ENCODE results near the gene SPINK4. TPM values are rescaled to one million over a fixed set of nuclear protein-coding genes. Genes with fewer than 3 reads are reported as not detected.
A peak's percentile ranks its signal among the peaks of the same experiment; 100 is the strongest.

Gene SPINK4
- polyA plus RNA-seq, 3 donors, result not detected

- DNase-seq (ENCODE audit: extremely low read depth in 1 of 11, low read depth in 9 of 11, low spot score in 4 of 11), result no peak
Observed at GRCh38 chr9:33250458-33250995, 10.6 kb downstream of the SPINK4 start.

- DNase-seq (ENCODE audit: extremely low read depth in 1 of 11, low read depth in 9 of 11, low spot score in 4 of 11), result no peak
Observed at GRCh38 chr9:33254211-33254610, 14.2 kb downstream of the SPINK4 start.

GRCh38 chr9:33255014-33255413, 15.0 kb downstream of the SPINK4 start:
- no peak for DNase-seq (ENCODE audit: extremely low read depth in 1 of 11, low read depth in 9 of 11, low spot score in 4 of 11)

GRCh38 chr9:33255471-33255870, 15.5 kb downstream of the SPINK4 start:
- no peak for DNase-seq (ENCODE audit: extremely low read depth in 1 of 11, low read depth in 9 of 11, low spot score in 4 of 11)

GRCh38 chr9:33256236-33256635, 16.3 kb downstream of the SPINK4 start:
- DNase-seq (ENCODE audit: extremely low read depth in 1 of 11, low read depth in 9 of 11, low spot score in 4 of 11), result no peak

- no peak for DNase-seq (ENCODE audit: extremely low read depth in 1 of 11, low read depth in 9 of 11, low spot score in 4 of 11)
Observed at GRCh38 chr9:33257276-33257675, 17.3 kb downstream of the SPINK4 start.

GRCh38 chr9:33260372-33260771, 20.4 kb downstream of the SPINK4 start:
- DNase-seq (ENCODE audit: extremely low read depth in 1 of 11, low read depth in 9 of 11, low spot score in 4 of 11), result no peak

- peak in 5 of 11 donors; percentile 5 to 14 (median 9) for DNase-seq (ENCODE audit: extremely low read depth in 1 of 11, low read depth in 9 of 11, low spot score in 4 of 11)
Observed at GRCh38 chr9:33263131-33264002, 23.4 kb downstream of the SPINK4 start.

- peak in 6 of 11 donors; percentile 18 to 45 (median 26) for DNase-seq (ENCODE audit: extremely low read depth in 1 of 11, low read depth in 9 of 11, low spot score in 4 of 11)
Observed at GRCh38 chr9:33264003-33264472, 24.1 kb downstream of the SPINK4 start.

GRCh38 chr9:33264473-33265177, 24.7 kb downstream of the SPINK4 start, which contains the start of the genes BAG1 and CHMP5:
Gene BAG1, minus strand, starts transcription at chr9:33264708.
Gene CHMP5, plus strand, starts transcription at chr9:33265049. Its CDS starts 30 bp downstream, at chr9:33265079.
- peak; percentile 96 to 99 (median 99) for DNase-seq (ENCODE audit: extremely low read depth in 1 of 11, low read depth in 9 of 11, low spot score in 4 of 11)

- no peak for DNase-seq (ENCODE audit: extremely low read depth in 1 of 11, low read depth in 9 of 11, low spot score in 4 of 11)
Observed at GRCh38 chr9:33265211-33265865, 25.4 kb downstream of the SPINK4 start.

GRCh38 chr9:33267151-33267767, 27.3 kb downstream of the SPINK4 start:
- DNase-seq (ENCODE audit: extremely low read depth in 1 of 11, low read depth in 9 of 11, low spot score in 4 of 11), result no peak

GRCh38 chr9:33270146-33270545, 30.2 kb downstream of the SPINK4 start:
- no peak for DNase-seq (ENCODE audit: extremely low read depth in 1 of 11, low read depth in 9 of 11, low spot score in 4 of 11)

- DNase-seq (ENCODE audit: extremely low read depth in 1 of 11, low read depth in 9 of 11, low spot score in 4 of 11), result no peak
Observed at GRCh38 chr9:33272061-33272460, 32.1 kb downstream of the SPINK4 start.

- no peak for DNase-seq (ENCODE audit: extremely low read depth in 1 of 11, low read depth in 9 of 11, low spot score in 4 of 11)
Observed at GRCh38 chr9:33273266-33273971, 33.5 kb downstream of the SPINK4 start.

- no peak for DNase-seq (ENCODE audit: extremely low read depth in 1 of 11, low read depth in 9 of 11, low spot score in 4 of 11)
Observed at GRCh38 chr9:33273972-33274328, 34.0 kb downstream of the SPINK4 start.

GRCh38 chr9:33277484-33277883, 37.5 kb downstream of the SPINK4 start:
- DNase-seq (ENCODE audit: extremely low read depth in 1 of 11, low read depth in 9 of 11, low spot score in 4 of 11), result no peak

GRCh38 chr9:33285502-33285901, 45.5 kb downstream of the SPINK4 start:
- no peak for DNase-seq (ENCODE audit: extremely low read depth in 1 of 11, low read depth in 9 of 11, low spot score in 4 of 11)

Data from renal cortex interstitium (tissue), 11 donors.